T-cell (primary cell): ENCODE measurements around the gene PTRH1. TPM values are rescaled to one million over a fixed set of nuclear protein-coding genes. Genes with fewer than 3 reads are reported as not detected.
A peak's percentile ranks its signal among the peaks of the same experiment; 100 is the strongest.

Source experiments
- ATAC-seq, 4 experiments: fragments of 200-7000 bp in 3 of 4; fragments of 150-1000 bp in 1 of 4; cut with Tn5 transposase; replicated peaks in 1 of 4; 1 replicate in 3 of 4; 2 replicates in 1 of 4; pipeline ENCODE4 v1.10.0; 2021; ENCODE audit warnings: moderate library complexity in 3 of 4, mild to moderate bottlenecking in 2 of 4, moderate number of reproducible peaks in 1 of 4
- CTCF ChIA-PET, 2 donors: fragments of 300-600 bp; sonication (Branson Sonifier 250); formaldehyde crosslinking; loops; one replicate each; lab custom pipeline; 2022; ENCODE audit warnings: antibody characterized with exemption in 2 of 2; lab: Charles Lee
- POLR2A ChIA-PET, 2 donors: fragments of 300-600 bp; sonication (Branson Sonifier 250); formaldehyde crosslinking; loops; one replicate each; lab custom pipeline; 2022; ENCODE audit warnings: antibody characterized with exemption in 2 of 2; lab: Charles Lee
- DNase-seq, 35 experiments: peaks; one replicate each; pipeline versions ENCODE4 v3.0.0 to v3.0.0-alpha.2; 2013 to 2023
- H3K27ac ChIP-seq: one replicate; pipeline ENCODE4 v1.5.1; 2013; ENCODE audit warnings: low read length
- H3K27me3 ChIP-seq, 2 experiments: replicated peaks in 1 of 2; 1 replicate in 1 of 2; 2 replicates in 1 of 2; pipeline versions ENCODE4 v1.6.1 to v1.7.0; 2013; ENCODE audit warnings: low read length in 1 of 2, mixed read lengths in 1 of 2; ENCODE audit not compliant: control insufficient read depth in 2 of 2, insufficient read depth in 2 of 2; ENCODE audit errors: extremely low read depth in 1 of 2
- H3K36me3 ChIP-seq, 2 donors: 1 replicate in 1 of 2; 2 replicates in 1 of 2; pipeline versions ENCODE4 v1.6.1 to v1.7.0; 2013; ENCODE audit warnings: low read length in 1 of 2; ENCODE audit not compliant: control insufficient read depth in 2 of 2, insufficient read depth in 1 of 2; ENCODE audit errors: extremely low read depth in 1 of 2
- H3K4me1 ChIP-seq, 2 experiments: 1 replicate in 1 of 2; 2 replicates in 1 of 2; pipeline versions ENCODE4 v1.6.1 to v1.7.0; 2013; ENCODE audit warnings: low read length in 2 of 2, mixed read lengths in 1 of 2; ENCODE audit not compliant: insufficient read depth in 2 of 2, control insufficient read depth in 1 of 2; ENCODE audit errors: extremely low read depth in 1 of 2
- H3K4me3 ChIP-seq, 2 donors: 1 replicate in 1 of 2; 2 replicates in 1 of 2; pipeline versions ENCODE4 v1.5.1 to v1.7.0; 2013; ENCODE audit warnings: mild to moderate bottlenecking in 2 of 2, low read length in 1 of 2, moderate library complexity in 1 of 2; ENCODE audit not compliant: control insufficient read depth in 1 of 2; ENCODE audit errors: extremely low read depth in 1 of 2
- H3K9me3 ChIP-seq: 2 replicates; pipeline ENCODE4 v1.7.0; 2013
- H3K27ac Mint-ChIP-seq, 2 donors: one replicate each; pipeline ENCODE4 v1.8.0; 2020 to 2021; ENCODE audit warnings: mild to moderate bottlenecking in 2 of 2, mixed read lengths in 2 of 2
- H3K27me3 Mint-ChIP-seq, 2 donors: one replicate each; pipeline ENCODE4 v1.8.0; 2021 to 2022; ENCODE audit warnings: mixed read lengths in 2 of 2
- H3K36me3 Mint-ChIP-seq: one replicate; pipeline ENCODE4 v1.8.0; 2021; ENCODE audit warnings: mixed read lengths
- H3K4me1 Mint-ChIP-seq, 3 donors: one replicate each; pipeline ENCODE4 v1.8.0; 2020 to 2022; ENCODE audit warnings: mixed read lengths in 3 of 3, mild to moderate bottlenecking in 1 of 3
- H3K4me3 Mint-ChIP-seq, 3 donors: one replicate each; pipeline ENCODE4 v1.8.0; 2020 to 2022; ENCODE audit warnings: mild to moderate bottlenecking in 3 of 3, mixed read lengths in 3 of 3, moderate library complexity in 3 of 3
- H3K9me3 Mint-ChIP-seq, 3 donors: one replicate each; pipeline ENCODE4 v1.8.0; 2020 to 2022; ENCODE audit warnings: mixed read lengths in 3 of 3
- WGBS: methylation state at CpG from one replicate; pipeline ENCODE4 v1.1.5; 2013; ENCODE audit warnings: missing lambda C conversion rate; ENCODE audit not compliant: insufficient coverage; 5-methylcytosine and 5-hydroxymethylcytosine counted together
- total RNA-seq, 35 experiments: library from RNA in 6 of 35; stranded (reverse) in 6 of 35; fragments of 120-200 nt in 1 of 35; gene quantifications; one replicate each; pipeline versions ENCODE4 v1.2.1 to v1.2.4 and lab custom pipeline; 2013 to 2026

The PTRH1 gene
- total RNA-seq (10 to 100 TPM in 4 of 5 donors, 1 to 10 TPM in 1; 4.4 to 15.9 (median 12.9) TPM), total RNA-seq (lab: John Stamatoyannopoulos, UW) (3.0 to 23.5 (median 5.9) reads per million in 29 experiments)
- total RNA-seq (2013) = 11.3 TPM

- H3K4me1 ChIP-seq = peaks cover 8 to 69% of the 10 kb centered on the region in 2 experiments
- peak within 1 kb of the TSS; percentile 91 to 95 for H3K27ac Mint-ChIP-seq
- POLR2A ChIA-PET = interaction anchor here in 1 of 2 donors (0.7 kb wide), 1 partner anchor 10 kb away, joined by 3 read pairs; no protein-coding TSS in a partner anchor
- H3K9me3 ChIP-seq = no peaks in the 10 kb centered on the region
- H3K4me3 Mint-ChIP-seq = peak within 1 kb of the TSS; percentile 94 to 98 (median 98)
- H3K4me3 ChIP-seq = peak within 1 kb of the TSS; percentile 78 to 97
- peaks cover 0 to 4% of the 10 kb centered on the region in 2 donors for H3K36me3 ChIP-seq
- no peaks in the 10 kb centered on the region for H3K9me3 Mint-ChIP-seq
- peaks cover 34 to 46% (median 39%) of the 10 kb centered on the region in 3 donors for H3K4me1 Mint-ChIP-seq
- H3K27ac ChIP-seq = peak within 1 kb of the TSS; percentile 75
- ATAC-seq (peak; percentile 92 to 95 (median 94)), DNase-seq (peak; percentile 89 to 98 (median 95))
- CTCF ChIA-PET = interaction anchor here (0.6 to 2.3 kb wide), 7 partner anchors 19 to 259 kb away, joined by 3 to 20 read pairs (median 3); partner anchors contain the start of gene TOR2A (in 2 of the 2)
- WGBS = 9% methylated on average over 63 of the region's 65 CpGs
- H3K27me3 ChIP-seq = no peaks in the 10 kb centered on the region
- no peaks in the 10 kb centered on the region for H3K27me3 Mint-ChIP-seq
- H3K36me3 Mint-ChIP-seq = no peaks in the 10 kb centered on the region
Observed at GRCh38 chr9:127715470-127716337, at the start of gene PTRH1, which contains the start of gene TTC16. TSS of gene PTRH1 (minus strand) at chr9:127715663. CDS start at chr9:127715639, 24 bp downstream. TSS of gene TTC16 (plus strand) at chr9:127716079. CDS start at chr9:127716146, 67 bp downstream.

DNA sequence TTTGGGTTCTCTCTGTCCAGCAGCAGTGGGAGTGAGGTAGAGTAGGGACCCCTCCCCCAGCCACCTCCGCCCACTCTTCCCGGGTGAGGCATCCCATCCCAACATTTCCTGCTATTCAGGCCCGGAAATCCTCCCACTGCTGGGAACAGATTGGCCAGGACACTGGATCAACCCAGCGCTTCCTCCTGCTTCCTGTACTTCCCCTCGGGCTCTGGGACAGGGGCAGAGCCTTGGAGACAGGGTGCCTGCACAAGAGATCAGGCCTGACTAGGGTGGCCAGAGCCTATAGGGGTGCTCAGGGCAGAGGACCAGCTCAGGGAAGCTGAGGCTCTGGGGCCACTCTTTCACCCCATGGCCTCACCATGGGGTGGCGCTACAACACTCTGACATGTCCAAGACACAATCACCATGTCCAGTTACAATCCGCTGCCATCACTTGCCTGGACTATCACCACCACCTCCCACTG lies 48.5 kb upstream of the PTRH1 start:
- Histone ChIP-seq H3K27ac (no peak overlapping the region), H3K9me3 (no peaks in the 10 kb centered on the region), H3K27me3 (no peaks in the 10 kb centered on the region), H3K36me3 (peaks cover 19 to 70% of the 10 kb centered on the region in 2 donors), H3K4me1 (peaks cover 27 to 59% of the 10 kb centered on the region in 2 experiments), H3K4me3 (no peak overlapping the region)
- ChIA-PET POLR2A (no interaction called here), CTCF (interaction anchor here in 1 of 2 donors (1.0 to 1.5 kb wide), 3 partner anchors 19 to 158 kb away, joined by 4 read pairs; partner anchors contain the start of gene TOR2A)
- H3K9me3 Mint-ChIP-seq = no peaks in the 10 kb centered on the region
- H3K36me3 Mint-ChIP-seq = peaks cover 39% of the 10 kb centered on the region
- H3K27ac Mint-ChIP-seq = peak overlapping the region; percentile 61 to 75
- H3K27me3 Mint-ChIP-seq = no peaks in the 10 kb centered on the region
- H3K4me3 Mint-ChIP-seq = no peak overlapping the region
- 95% methylated on average over 5 of the region's 7 CpGs for WGBS
- ATAC-seq (peak in 3 of 4 experiments; percentile 30 to 51 (median 31)), DNase-seq (peak in 2 of 35 experiments; percentile 25 to 49)
- peaks cover 65 to 70% (median 66%) of the 10 kb centered on the region in 3 donors for H3K4me1 Mint-ChIP-seq

GRCh38 chr9:127762111-127762676 lies 46.7 kb upstream of the PTRH1 start:
- POLR2A ChIA-PET = interaction anchor here in 1 of 2 donors (0.5 kb wide), 1 partner anchor 202 kb away, joined by 9 read pairs; no protein-coding TSS in a partner anchor
- H3K27me3 Mint-ChIP-seq = no peaks in the 10 kb centered on the region
- no peak for DNase-seq
- peaks cover 50 to 58% (median 55%) of the 10 kb centered on the region in 3 donors for H3K4me1 Mint-ChIP-seq
- H3K4me1 ChIP-seq = peaks cover 9 to 41% of the 10 kb centered on the region in 2 experiments
- 88% methylated on average over 16 of the region's 16 CpGs for WGBS
- CTCF ChIA-PET = no interaction called here
- no peaks in the 10 kb centered on the region for H3K9me3 ChIP-seq
- no peak overlapping the region for H3K4me3 ChIP-seq
- H3K36me3 Mint-ChIP-seq = peaks cover 37% of the 10 kb centered on the region
- no peaks in the 10 kb centered on the region for H3K9me3 Mint-ChIP-seq
- no peaks in the 10 kb centered on the region for H3K27me3 ChIP-seq
- peak overlapping the region; percentile 4 to 80 for H3K27ac Mint-ChIP-seq
- H3K27ac ChIP-seq = no peak overlapping the region
- no peak overlapping the region for H3K4me3 Mint-ChIP-seq
- no peak for ATAC-seq
- peaks cover 16 to 76% of the 10 kb centered on the region in 2 donors for H3K36me3 ChIP-seq

- peaks cover 44 to 51% (median 48%) of the 10 kb centered on the region in 3 donors for H3K4me1 Mint-ChIP-seq
- no peak overlapping the region for H3K4me3 ChIP-seq
- H3K4me1 ChIP-seq = peaks cover 4 to 35% of the 10 kb centered on the region in 2 experiments
- peaks cover 14 to 72% of the 10 kb centered on the region in 2 donors for H3K36me3 ChIP-seq
- no peak for ATAC-seq
- peaks cover 36% of the 10 kb centered on the region for H3K36me3 Mint-ChIP-seq
- peak overlapping the region in 1 of 2 donors; percentile 48 for H3K27ac Mint-ChIP-seq
- no peaks in the 10 kb centered on the region for H3K9me3 ChIP-seq
- DNase-seq = no peak
- H3K27me3 ChIP-seq = no peaks in the 10 kb centered on the region
- H3K4me3 Mint-ChIP-seq = no peak overlapping the region
- ChIA-PET POLR2A (interaction anchor here in 1 of 2 donors (0.6 kb wide), 1 partner anchor 105 kb away, joined by 6 read pairs; no protein-coding TSS in a partner anchor), CTCF (interaction anchor here in 1 of 2 donors (0.5 kb wide), 1 partner anchor 147 kb away, joined by 3 read pairs; no protein-coding TSS in a partner anchor)
- H3K27ac ChIP-seq = no peak overlapping the region
- 96% methylated on average over 5 of the region's 5 CpGs for WGBS
- H3K9me3 Mint-ChIP-seq = no peaks in the 10 kb centered on the region
- no peaks in the 10 kb centered on the region for H3K27me3 Mint-ChIP-seq
Observed at GRCh38 chr9:127761491-127761956, 46.1 kb upstream of the PTRH1 start.

DNA sequence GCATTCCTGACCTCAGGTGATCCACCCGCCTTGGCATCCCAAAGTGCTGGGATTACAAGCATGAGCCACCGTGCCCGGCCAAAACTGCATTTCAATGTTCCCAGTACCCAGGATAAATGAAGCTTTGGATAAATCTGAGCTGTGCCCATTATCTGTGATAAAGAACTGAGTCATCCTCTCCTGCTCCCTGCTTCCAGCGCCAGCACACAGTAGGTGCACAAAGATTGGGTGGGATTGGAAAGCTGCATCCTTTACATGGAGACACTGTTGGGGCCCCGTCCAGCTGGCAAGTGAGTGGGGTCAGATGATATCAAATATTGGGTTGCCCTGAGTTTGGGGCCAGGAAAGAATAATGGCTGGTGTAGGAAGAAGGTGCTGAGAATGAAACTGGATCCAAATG lies 45.6 kb upstream of the PTRH1 start:
- WGBS = 100% methylated on average over 5 of the region's 5 CpGs
- H3K4me3 ChIP-seq = no peak overlapping the region
- H3K27me3 ChIP-seq = no peaks in the 10 kb centered on the region
- H3K36me3 ChIP-seq = peaks cover 14 to 71% of the 10 kb centered on the region in 2 donors
- peaks cover 32% of the 10 kb centered on the region for H3K36me3 Mint-ChIP-seq
- ATAC-seq (no peak), DNase-seq (no peak)
- POLR2A ChIA-PET = interaction anchor here in 1 of 2 donors (0.6 kb wide), 1 partner anchor 105 kb away, joined by 6 read pairs; no protein-coding TSS in a partner anchor
- H3K4me1 ChIP-seq = peaks cover 3 to 30% of the 10 kb centered on the region in 2 experiments
- H3K4me1 Mint-ChIP-seq = peaks cover 39 to 47% (median 43%) of the 10 kb centered on the region in 3 donors
- no peaks in the 10 kb centered on the region for H3K9me3 ChIP-seq
- H3K4me3 Mint-ChIP-seq = no peak overlapping the region
- no peak overlapping the region for H3K27ac ChIP-seq
- no peaks in the 10 kb centered on the region for H3K27me3 Mint-ChIP-seq
- no peaks in the 10 kb centered on the region for H3K9me3 Mint-ChIP-seq
- CTCF ChIA-PET = interaction anchor here in 1 of 2 donors (0.5 kb wide), 1 partner anchor 146 kb away, joined by 3 read pairs; no protein-coding TSS in a partner anchor
- H3K27ac Mint-ChIP-seq = peak overlapping the region in 1 of 2 donors; percentile 48
